KOPT-K1 (cell line): ENCODE data around the gene MYRFL.

Experiments
- H3K27ac ChIP-seq: fragments of 200-600 bp; sonication (generic); 2 replicates; pipeline ENCODE4 v1.5.1; 2016; ENCODE audit warnings: antibody characterized with exemption, mild to moderate bottlenecking, low read depth, low read length; ENCODE audit not compliant: poor library complexity, severe bottlenecking
- H3K36me3 ChIP-seq: fragments of 200-600 bp; sonication (generic); 2 replicates; pipeline ENCODE4 v1.5.1; 2017; ENCODE audit warnings: antibody characterized with exemption, mild to moderate bottlenecking, low read length, moderate library complexity; ENCODE audit not compliant: insufficient read depth
- H3K9me3 ChIP-seq: fragments of 200-600 bp; sonication (generic); 2 replicates; pipeline ENCODE4 v1.5.1; 2017; ENCODE audit warnings: antibody characterized with exemption, low read length, mild to moderate bottlenecking; ENCODE audit not compliant: insufficient read depth, poor library complexity, severe bottlenecking

The MYRFL gene

GRCh38 chr12:69900720-69901131, 75.7 kb downstream of the MYRFL start:
- no peak overlapping the region for H3K27ac ChIP-seq
- H3K36me3 ChIP-seq: no peaks in the 10 kb centered on the region
- no peaks in the 10 kb centered on the region for H3K9me3 ChIP-seq

GRCh38 chr12:69901221-69901905, 76.3 kb downstream of the MYRFL start:
- Histone ChIP-seq H3K36me3 (no peaks in the 10 kb centered on the region), H3K27ac (no peak overlapping the region), H3K9me3 (no peaks in the 10 kb centered on the region)

DNA sequence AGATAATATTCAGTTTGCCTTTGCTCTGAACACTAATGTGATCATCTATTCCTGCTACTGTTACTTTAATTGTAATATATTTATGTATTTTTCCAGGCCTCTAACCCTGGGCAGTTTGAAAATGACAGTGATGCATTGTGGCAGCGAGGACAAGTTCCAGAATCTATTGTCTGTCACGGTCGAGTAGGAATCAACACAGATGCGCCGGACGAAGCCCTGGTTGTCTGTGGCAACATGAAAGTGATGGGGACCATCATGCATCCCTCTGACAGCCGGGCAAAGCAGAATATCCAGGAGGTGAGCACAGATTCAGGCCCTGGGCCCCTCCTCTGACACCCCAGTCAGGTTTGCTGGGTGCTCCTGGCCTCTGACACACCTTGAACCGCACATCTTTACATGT, 78.5 kb downstream of the MYRFL start:
- H3K9me3 ChIP-seq: no peaks in the 10 kb centered on the region
- no peak overlapping the region for H3K27ac ChIP-seq
- H3K36me3 ChIP-seq: no peaks in the 10 kb centered on the region

DNA sequence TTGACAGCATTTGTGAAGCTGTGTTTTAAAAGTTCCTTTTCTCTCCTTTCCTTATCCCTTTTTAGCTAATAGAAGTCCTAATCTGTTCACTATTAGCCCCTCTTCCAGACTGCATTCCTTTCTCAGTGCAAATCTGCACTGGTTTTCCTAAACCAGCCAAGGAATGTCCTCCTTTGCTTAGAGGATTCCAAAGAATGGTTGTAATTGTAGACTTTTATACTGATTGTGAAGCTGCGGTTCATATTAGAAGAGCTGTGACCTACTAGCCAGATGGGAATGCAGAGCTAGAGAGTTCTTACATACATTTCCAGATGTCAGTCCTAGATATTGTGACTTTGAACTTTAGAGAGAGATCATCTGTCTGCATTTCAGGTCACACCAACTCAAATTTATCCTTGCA, 79.8 kb downstream of the MYRFL start:
- H3K27ac ChIP-seq: no peak overlapping the region

DNA sequence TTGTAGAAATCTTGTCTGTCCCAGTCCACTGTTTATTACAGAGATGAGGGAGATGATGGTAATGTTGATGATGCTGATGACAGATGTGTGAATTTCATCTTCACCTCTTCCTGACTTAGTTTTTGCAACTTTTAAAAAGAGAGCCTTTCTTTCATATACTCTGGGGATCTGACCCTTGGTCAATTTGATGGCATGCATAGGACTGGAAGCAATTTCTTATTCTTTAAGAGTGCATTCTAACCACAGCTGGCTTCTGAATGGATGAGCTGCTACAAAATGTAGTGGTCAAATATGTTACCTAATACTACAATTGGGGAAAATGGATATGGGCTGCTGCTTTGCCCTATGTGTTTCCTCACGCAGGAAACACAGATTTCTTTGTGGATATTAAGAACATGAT, 80.8 kb downstream of the MYRFL start:
- H3K36me3 ChIP-seq: no peaks in the 10 kb centered on the region
- H3K9me3 ChIP-seq: no peaks in the 10 kb centered on the region
- H3K27ac ChIP-seq: no peak overlapping the region

More for the DNA sequence above, 79.8 kb downstream of the MYRFL start:
- Histone ChIP-seq H3K9me3 (no peaks in the 10 kb centered on the region), H3K36me3 (no peaks in the 10 kb centered on the region)

DNA sequence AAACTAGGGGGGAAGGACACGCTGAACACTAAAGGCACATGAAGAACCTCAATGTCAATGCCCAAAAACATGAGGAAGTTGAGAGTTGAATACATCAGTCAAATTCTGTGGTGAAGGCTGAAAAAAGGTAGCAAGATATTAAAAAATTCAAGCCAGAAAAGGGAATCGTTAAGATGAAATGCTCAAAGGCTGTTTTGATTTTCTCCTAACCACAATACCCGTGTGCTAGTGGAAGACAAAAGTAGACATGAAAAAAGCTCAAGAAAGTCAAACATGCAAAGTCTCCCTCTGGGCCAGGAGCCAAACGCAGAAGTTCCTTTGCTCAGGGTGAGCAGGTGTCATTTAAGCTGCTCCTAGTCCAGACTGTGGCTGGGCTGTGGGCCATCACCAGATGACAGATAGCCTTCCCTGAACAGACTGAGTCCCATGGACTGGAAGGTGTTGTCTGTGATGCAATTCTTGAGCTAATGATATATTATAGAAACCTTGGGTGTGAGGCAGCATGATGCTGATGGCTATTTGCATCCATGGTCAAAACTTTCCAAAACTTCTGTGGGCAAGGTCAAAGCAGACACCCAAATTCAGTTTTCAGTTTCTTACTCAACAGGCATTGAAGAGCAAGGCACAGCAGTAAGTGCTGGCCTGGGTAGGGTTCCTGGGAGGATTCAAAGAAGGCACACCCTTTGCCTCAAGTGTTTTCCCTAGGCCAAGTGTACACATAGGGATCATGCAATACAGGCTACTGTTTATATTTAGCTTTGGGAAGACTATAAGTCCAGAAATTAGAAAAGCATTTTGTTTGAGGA, 81.6 kb downstream of the MYRFL start:
- H3K9me3 ChIP-seq: no peaks in the 10 kb centered on the region
- no peak overlapping the region for H3K27ac ChIP-seq

DNA sequence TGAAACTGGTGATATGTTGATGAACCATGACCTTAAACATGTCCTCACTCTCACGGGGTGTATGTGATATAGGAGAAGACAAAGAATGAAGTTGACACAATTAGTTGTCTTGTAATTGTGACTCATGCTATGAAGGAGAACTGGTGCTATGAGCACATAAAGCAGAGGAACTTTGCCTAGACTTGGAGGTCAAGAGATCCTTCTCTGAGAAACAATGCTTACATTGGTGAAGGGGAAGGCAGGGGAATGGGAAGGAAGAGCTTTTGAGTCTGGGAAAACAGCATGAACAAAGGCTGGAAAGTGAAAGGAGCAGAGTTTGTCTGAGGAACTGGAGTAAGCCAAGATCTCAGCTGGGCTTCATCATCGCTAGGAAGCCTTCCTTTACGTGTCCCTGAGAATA, 83.2 kb downstream of the MYRFL start:
- H3K27ac ChIP-seq: no peak overlapping the region
- no peaks in the 10 kb centered on the region for H3K9me3 ChIP-seq
- H3K36me3 ChIP-seq: no peaks in the 10 kb centered on the region

More for the DNA sequence above, 81.6 kb downstream of the MYRFL start:
- H3K36me3 ChIP-seq: no peaks in the 10 kb centered on the region

DNA sequence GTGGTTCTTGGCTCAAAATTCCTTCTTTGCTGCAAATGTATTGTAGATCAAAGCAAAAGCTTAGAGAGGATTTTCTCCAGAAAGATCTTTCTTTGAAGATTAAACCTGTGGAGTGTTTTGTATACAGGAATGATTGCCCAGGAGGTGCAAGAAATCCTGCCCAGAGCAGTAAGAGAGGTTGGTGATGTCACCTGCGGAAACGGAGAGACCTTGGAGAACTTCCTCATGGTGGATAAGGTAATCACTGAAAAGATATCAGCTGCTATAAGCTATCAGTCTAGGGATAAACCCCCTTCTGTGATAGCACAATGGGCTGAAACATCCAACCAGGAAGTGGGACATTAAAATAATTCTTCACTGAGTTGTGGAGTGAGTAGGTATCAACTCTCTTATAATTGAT, 85.7 kb downstream of the MYRFL start:
- no peaks in the 10 kb centered on the region for H3K36me3 ChIP-seq
- H3K9me3 ChIP-seq: no peaks in the 10 kb centered on the region
- H3K27ac ChIP-seq: no peak overlapping the region

DNA sequence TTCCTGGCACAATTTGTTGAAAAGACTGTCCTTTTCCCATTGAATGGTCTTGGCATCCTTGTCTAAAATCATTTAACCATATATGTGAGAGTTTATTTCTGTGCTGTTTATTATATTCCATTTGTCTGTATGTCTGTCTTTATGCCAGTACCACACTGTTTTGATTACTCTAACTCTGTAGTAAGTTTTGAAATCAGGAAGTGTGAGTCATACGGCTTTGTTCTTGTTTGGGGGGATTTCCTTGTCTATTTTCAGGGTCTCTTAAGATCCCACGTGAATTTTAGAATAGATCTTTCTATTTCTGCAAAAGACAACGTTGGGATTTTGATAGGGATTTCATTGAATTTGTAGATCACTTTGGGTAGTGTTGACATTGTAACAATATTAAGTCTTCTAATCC, 88.5 kb downstream of the MYRFL start:
- no peak overlapping the region for H3K27ac ChIP-seq

DNA sequence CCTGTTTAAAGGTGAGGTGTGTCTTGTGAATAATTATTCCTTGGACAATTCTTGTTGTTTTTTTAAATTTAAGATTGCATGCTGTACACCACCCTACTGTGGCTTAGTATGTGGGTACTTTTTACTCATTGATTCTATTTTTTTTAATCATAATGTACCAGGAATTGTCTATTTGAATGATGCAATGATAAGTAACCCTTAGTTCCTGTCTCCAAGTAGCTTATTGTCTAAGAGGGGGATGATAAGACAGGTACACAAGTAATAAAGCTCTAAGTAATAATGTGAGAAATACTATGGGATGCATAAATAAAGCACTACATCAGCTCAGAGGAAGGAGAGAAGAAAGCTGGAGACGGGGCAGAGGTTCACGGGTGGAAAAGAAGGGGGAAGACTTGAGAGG, 90.9 kb downstream of the MYRFL start:
- no peaks in the 10 kb centered on the region for H3K9me3 ChIP-seq
- H3K27ac ChIP-seq: no peak overlapping the region
- no peaks in the 10 kb centered on the region for H3K36me3 ChIP-seq

More for the DNA sequence above, 88.5 kb downstream of the MYRFL start:
- Histone ChIP-seq H3K9me3 (no peaks in the 10 kb centered on the region), H3K36me3 (no peaks in the 10 kb centered on the region)

DNA sequence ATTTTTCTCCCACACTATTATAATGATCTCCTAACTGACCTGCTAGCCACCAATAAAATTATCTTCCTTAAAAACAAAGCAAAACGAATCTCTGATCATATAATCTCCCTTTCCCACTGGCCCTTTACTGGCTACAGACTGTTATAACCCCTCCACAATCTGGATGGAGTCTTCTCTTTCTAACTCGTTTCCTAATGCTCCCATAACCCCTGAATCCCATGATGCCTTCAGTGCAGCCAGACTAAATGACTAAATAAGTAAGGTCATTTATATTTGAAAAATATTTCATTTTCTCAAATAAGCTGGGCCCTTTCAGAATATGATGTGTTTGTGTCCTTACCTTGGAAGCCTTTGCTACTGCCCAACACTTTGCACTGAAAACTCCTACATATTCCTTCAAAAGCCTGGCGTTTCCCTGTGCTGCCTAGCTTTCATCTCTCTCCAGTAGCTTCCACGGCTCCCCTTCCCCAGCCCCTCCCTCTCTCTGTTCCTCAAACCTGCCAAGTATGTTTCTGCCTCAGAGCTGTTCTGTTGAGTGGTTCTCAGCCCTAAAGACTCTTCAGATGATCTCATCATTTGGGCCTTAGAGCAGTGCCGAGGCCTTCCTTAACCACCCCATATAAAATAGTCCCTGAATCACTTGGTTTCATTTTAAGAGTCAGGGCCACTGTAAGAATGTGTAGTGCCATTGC, 91.7 kb downstream of the MYRFL start:
- Histone ChIP-seq H3K36me3 (no peaks in the 10 kb centered on the region), H3K27ac (no peak overlapping the region), H3K9me3 (no peaks in the 10 kb centered on the region)

DNA sequence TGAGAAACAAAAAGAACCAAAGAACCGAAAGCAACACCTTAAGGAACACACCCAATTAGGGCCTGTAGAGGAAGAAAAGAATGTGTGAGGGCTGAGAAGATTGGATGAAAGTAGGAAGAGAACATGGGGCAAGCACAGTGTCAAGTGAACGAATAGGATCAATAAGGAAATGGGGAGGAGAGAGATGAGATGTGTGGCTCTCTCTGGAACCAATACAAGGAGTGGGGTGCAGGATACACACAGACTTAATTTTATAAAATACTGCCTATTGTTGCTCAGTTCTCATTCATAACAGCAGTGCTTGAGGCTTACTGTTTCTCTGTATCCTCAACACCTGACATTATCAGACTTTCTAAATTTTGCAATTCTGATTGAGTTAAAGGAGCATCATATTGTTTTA, 93.3 kb downstream of the MYRFL start:
- no peaks in the 10 kb centered on the region for H3K9me3 ChIP-seq
- no peaks in the 10 kb centered on the region for H3K36me3 ChIP-seq
- H3K27ac ChIP-seq: no peak overlapping the region

DNA sequence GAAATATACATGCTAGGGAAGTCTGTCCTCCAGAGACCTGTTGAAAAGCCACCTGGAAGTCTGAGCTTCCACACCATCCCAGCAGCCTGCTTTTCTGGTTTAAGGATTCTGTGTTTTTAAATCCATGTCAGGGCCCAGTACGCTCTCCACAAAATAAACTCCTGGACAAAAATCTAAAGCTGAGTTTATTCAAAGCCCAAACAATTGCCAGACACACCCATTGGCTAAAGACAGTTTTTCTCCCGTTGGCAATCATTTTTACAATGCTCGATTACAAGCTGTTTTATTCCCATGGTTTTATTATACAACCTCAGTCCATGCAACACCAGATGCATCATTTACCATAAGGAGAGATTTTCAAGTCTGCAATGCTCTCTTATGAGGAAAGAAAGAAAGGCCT, 94.5 kb downstream of the MYRFL start:
- no peak overlapping the region for H3K27ac ChIP-seq
- no peaks in the 10 kb centered on the region for H3K9me3 ChIP-seq
- H3K36me3 ChIP-seq: no peaks in the 10 kb centered on the region

- no peaks in the 10 kb centered on the region for H3K9me3 ChIP-seq
- H3K27ac ChIP-seq: no peak overlapping the region
- H3K36me3 ChIP-seq: no peaks in the 10 kb centered on the region
Observed at GRCh38 chr12:69921831-69922230, 96.8 kb downstream of the MYRFL start.

DNA sequence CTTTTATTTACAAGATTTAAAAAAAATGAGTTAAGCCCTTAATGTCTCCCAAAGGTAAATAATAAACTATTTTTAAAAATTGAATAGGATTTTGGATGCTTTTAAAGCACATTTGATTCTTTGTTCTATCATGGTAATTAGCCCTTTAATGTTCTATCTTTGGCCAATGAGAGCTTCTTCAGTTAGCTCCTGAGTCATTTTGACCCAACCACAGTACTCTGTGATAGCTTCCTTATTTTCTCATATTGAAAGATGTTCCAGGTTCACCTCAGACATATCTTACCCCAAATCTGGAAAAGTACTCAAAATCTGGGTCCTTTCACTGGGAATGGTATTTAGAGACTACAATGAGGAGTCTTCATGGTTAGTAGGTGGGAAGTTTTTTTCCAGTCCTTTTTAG, 98.0 kb downstream of the MYRFL start:
- Histone ChIP-seq H3K36me3 (no peaks in the 10 kb centered on the region), H3K27ac (no peak overlapping the region), H3K9me3 (no peaks in the 10 kb centered on the region)
